Measurements from ENCODE around the gene SP140.

The SP140 gene

GRCh38 chr2:230362030-230362691 is 136.6 kb downstream of the SP140 start:
- H3K4me3 Mint-ChIP-seq: peak overlapping the region; percentile 0 to 1
- peak overlapping the region; percentile 6 for H3K27ac Mint-ChIP-seq
- peaks cover 3 to 8% of the 10 kb centered on the region in 2 donors for H3K9me3 Mint-ChIP-seq
- DNase-seq (no peak), ATAC-seq (replicated peaks) (peak; percentile 88 to 89)
- peaks cover 27 to 49% of the 10 kb centered on the region in 2 donors for H3K4me1 Mint-ChIP-seq
- peaks cover 63 to 70% of the 10 kb centered on the region in 2 donors for H3K36me3 Mint-ChIP-seq
- H3K27me3 Mint-ChIP-seq: no peaks in the 10 kb centered on the region

Measured in stimulated activated naive B cell treated with anti-CD40 and anti-IgM and Interleukin-4, amounts not matched to agents 10 μg/mL and 1 μg/mL and 100 μg/mL, for 72 hours (primary cell).